K562 (cell line): ENCODE measurements around the gene MLH1. TPM values are rescaled to one million over a fixed set of nuclear protein-coding genes. Genes with fewer than 3 reads are reported as not detected.

Source experiments
- ADNP ChIP-seq: fragments of 200-800 bp; sonication (Bioruptor generic); IDR thresholded peaks from 2 replicates; pipeline ENCODE4 v1.6.1; 2016; ENCODE audit warnings: missing genetic modification characterization, missing compliant biosample characterization
- BACH1 ChIP-seq: fragments of 200-800 bp; sonication (Bioruptor generic); IDR thresholded peaks from 2 replicates; pipeline ENCODE4 v1.6.1; 2016; ENCODE audit warnings: missing genetic modification characterization, missing compliant biosample characterization
- COPS2 ChIP-seq: fragments of 450-650 bp; conservative IDR thresholded peaks from 2 replicates; pipeline ENCODE4 v1.6.1; 2016; ENCODE audit warnings: mild to moderate bottlenecking, moderate library complexity
- CTCFL ChIP-seq: IDR thresholded peaks from 2 replicates; pipeline ENCODE4 v1.6.1; 2011; ENCODE audit warnings: borderline replicate concordance, low read depth, mild to moderate bottlenecking, moderate library complexity, low read length; ENCODE audit not compliant: insufficient read depth, poor library complexity, severe bottlenecking
- HDAC1 ChIP-seq, 2 experiments: fragments of 450-650 bp; IDR thresholded peaks; 2 replicates each; pipeline ENCODE4 v1.6.1; 2016 to 2017; ENCODE audit warnings: inconsistent platforms in 1 of 2, mild to moderate bottlenecking in 1 of 2, moderate library complexity in 1 of 2
- HMGN3 ChIP-seq: IDR thresholded peaks from 2 replicates; pipeline ENCODE4 v1.6.1; 2011; ENCODE audit warnings: borderline replicate concordance, low read depth, mild to moderate bottlenecking, mixed read lengths, low read length; ENCODE audit not compliant: insufficient read length; ENCODE audit errors: extremely low read depth
- LEF1 ChIP-seq: fragments of 450-650 bp; IDR thresholded peaks from 2 replicates; pipeline ENCODE4 v1.6.1; 2016; ENCODE audit warnings: mild to moderate bottlenecking
- MEF2A ChIP-seq: IDR thresholded peaks from 2 replicates; pipeline ENCODE4 v1.6.1; 2011; ENCODE audit warnings: low read depth, mild to moderate bottlenecking, low read length, moderate library complexity; ENCODE audit not compliant: control insufficient read depth
- NFIX ChIP-seq: fragments of 250-450 bp; sonication (Bioruptor Pico); IDR thresholded peaks from 2 replicates; pipeline ENCODE4 v1.4.0; 2020; ENCODE audit warnings: low read depth, mild to moderate bottlenecking, moderate library complexity
- RHOXF2B ChIP-seq: fragments of 250-450 bp; sonication (Bioruptor Pico); conservative IDR thresholded peaks from 2 replicates; pipeline ENCODE4 v1.5.1; 2021
- TFAM ChIP-seq: fragments of 250-450 bp; sonication (Bioruptor Pico); conservative IDR thresholded peaks from 2 replicates; pipeline ENCODE4 v1.5.0; 2021; ENCODE audit warnings: mild to moderate bottlenecking, moderate library complexity
- ZNF140 ChIP-seq: fragments of 250-450 bp; sonication (Bioruptor Pico); IDR thresholded peaks from 2 replicates; pipeline ENCODE4 v1.8.0; 2021; ENCODE audit warnings: moderate library complexity, mild to moderate bottlenecking, inconsistent platforms
- ZNF143 ChIP-seq: sonication (generic); formaldehyde crosslinking; IDR thresholded peaks from 2 replicates; pipeline ENCODE4 v1.9.0; 2022; ENCODE audit warnings: mild to moderate bottlenecking, missing genetic modification reagents
- ZNF224 ChIP-seq: sonication (generic); formaldehyde crosslinking; IDR thresholded peaks from 2 replicates; pipeline ENCODE4 v1.8.0; 2022; ENCODE audit warnings: mild to moderate bottlenecking, missing genetic modification reagents
- ZNF311 ChIP-seq: fragments of 250-450 bp; sonication (Bioruptor Pico); IDR thresholded peaks from 2 replicates; pipeline ENCODE4 v1.4.0; 2020; ENCODE audit warnings: mild to moderate bottlenecking, moderate library complexity
- ZNF449 ChIP-seq: fragments of 250-450 bp; sonication (Bioruptor Pico); IDR thresholded peaks from 2 replicates; pipeline ENCODE4 v1.8.0; 2022; ENCODE audit warnings: moderate library complexity, mild to moderate bottlenecking, inconsistent platforms
- polyA plus RNA-seq, 8 experiments: library from polyadenylated mRNA; depleted of rRNA in 4 of 8; stranded (reverse) in 5 of 8; unstranded in 3 of 8; fragments of >200 nt; fragmentation: Nextera tagmentation in 2 of 8; fragmentation: Illumina TruSeq in 1 of 8; extraction: Ambion mirVana in 2 of 8; extraction: Trizol in 1 of 8; gene quantifications; 2 replicates each; pipeline versions ENCODE4 v1.2.1 to v1.2.3, GENCODE V29; 2011 to 2014; ENCODE audit warnings: inconsistent platforms in 1 of 8, missing spikeins in 1 of 8
- total RNA-seq, 7 experiments: library from RNA; depleted of rRNA in 6 of 7; stranded (reverse); fragments of >200 nt in 6 of 7; fragmentation: Illumina TruSeq in 2 of 7; extraction: Trizol in 2 of 7; gene quantifications; 2 replicates each; pipeline versions ENCODE4 v1.2.1 to v1.2.3, GENCODE V29; 2011 to 2021; ENCODE audit warnings: low replicate concordance in 1 of 7
- TF ChIP-seq, protein P1 (sequence below): sonication (generic); formaldehyde crosslinking; IDR thresholded peaks from 2 replicates; pipeline ENCODE4 v1.8.0; 2023; ENCODE audit warnings: mild to moderate bottlenecking, missing genetic modification reagents
- TF ChIP-seq, protein P2 (sequence below), 2 experiments: fragments of 450-650 bp in 1 of 2; sonication (generic) in 1 of 2; formaldehyde crosslinking in 1 of 2; IDR thresholded peaks in 1 of 2; conservative IDR thresholded peaks in 1 of 2; 2 replicates each; pipeline versions ENCODE4 v1.6.1 to v1.8.1; 2016 to 2023; ENCODE audit warnings: mild to moderate bottlenecking in 2 of 2, moderate library complexity in 2 of 2, inconsistent platforms in 1 of 2, missing genetic modification reagents in 1 of 2

The MLH1 gene
- total and polyA plus RNA-seq, 9 of the 15 experiments (the other 6 are each of a cell fraction or from before 2014, with no cell fraction given) = 76.4 to 155 (median 117) TPM

GRCh38 chr3:36993326-36994283 lies at the start of gene MLH1 (continued):
- TF ChIP-seq HMGN3 = no peak
- no peak for TF ChIP-seq COPS2
- no peak for TF ChIP-seq ZNF140 (CRISPR knock-in tag)
- TF ChIP-seq LEF1 = peak; percentile 88
- no peak for TF ChIP-seq ZNF224 (CRISPR knock-in tag)
- TF ChIP-seq, protein P1, sequence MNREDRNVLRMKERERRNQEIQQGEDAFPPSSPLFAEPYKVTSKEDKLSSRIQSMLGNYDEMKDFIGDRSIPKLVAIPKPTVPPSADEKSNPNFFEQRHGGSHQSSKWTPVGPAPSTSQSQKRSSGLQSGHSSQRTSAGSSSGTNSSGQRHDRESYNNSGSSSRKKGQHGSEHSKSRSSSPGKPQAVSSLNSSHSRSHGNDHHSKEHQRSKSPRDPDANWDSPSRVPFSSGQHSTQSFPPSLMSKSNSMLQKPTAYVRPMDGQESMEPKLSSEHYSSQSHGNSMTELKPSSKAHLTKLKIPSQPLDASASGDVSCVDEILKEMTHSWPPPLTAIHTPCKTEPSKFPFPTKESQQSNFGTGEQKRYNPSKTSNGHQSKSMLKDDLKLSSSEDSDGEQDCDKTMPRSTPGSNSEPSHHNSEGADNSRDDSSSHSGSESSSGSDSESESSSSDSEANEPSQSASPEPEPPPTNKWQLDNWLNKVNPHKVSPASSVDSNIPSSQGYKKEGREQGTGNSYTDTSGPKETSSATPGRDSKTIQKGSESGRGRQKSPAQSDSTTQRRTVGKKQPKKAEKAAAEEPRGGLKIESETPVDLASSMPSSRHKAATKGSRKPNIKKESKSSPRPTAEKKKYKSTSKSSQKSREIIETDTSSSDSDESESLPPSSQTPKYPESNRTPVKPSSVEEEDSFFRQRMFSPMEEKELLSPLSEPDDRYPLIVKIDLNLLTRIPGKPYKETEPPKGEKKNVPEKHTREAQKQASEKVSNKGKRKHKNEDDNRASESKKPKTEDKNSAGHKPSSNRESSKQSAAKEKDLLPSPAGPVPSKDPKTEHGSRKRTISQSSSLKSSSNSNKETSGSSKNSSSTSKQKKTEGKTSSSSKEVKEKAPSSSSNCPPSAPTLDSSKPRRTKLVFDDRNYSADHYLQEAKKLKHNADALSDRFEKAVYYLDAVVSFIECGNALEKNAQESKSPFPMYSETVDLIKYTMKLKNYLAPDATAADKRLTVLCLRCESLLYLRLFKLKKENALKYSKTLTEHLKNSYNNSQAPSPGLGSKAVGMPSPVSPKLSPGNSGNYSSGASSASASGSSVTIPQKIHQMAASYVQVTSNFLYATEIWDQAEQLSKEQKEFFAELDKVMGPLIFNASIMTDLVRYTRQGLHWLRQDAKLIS (CRISPR knock-in tag) = no peak
- no peak for TF ChIP-seq MEF2A
- TF ChIP-seq RHOXF2B (CRISPR knock-in tag) = peak; percentile 88; the same call in 1 of the 2 replicates
- TF ChIP-seq, protein P2, sequence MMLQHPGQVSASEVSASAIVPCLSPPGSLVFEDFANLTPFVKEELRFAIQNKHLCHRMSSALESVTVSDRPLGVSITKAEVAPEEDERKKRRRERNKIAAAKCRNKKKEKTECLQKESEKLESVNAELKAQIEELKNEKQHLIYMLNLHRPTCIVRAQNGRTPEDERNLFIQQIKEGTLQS (IDR thresholded peaks at IDR 0.05) = peak; percentile 97
- TF ChIP-seq, protein P2 (CRISPR knock-in tag; conservative IDR thresholded peaks at IDR 0.05) = peak; percentile 87
- no peak for TF ChIP-seq TFAM (CRISPR knock-in tag)
- TF ChIP-seq HDAC1 (IDR thresholded peaks at IDR 0.05) = peak in 1 of 2 experiments; percentile 97; a peak in 2 of 4 replicates
- no peak for TF ChIP-seq ZNF449 (CRISPR knock-in tag)
- TF ChIP-seq ADNP = no peak
- no peak for TF ChIP-seq ZNF311 (CRISPR knock-in tag)
- TF ChIP-seq BACH1 (tag) = peak; percentile 84; the same call in 1 of the 2 replicates
- TF ChIP-seq ZNF143 (CRISPR knock-in tag) = no peak
- no peak for TF ChIP-seq NFIX (CRISPR knock-in tag)
- no peak for TF ChIP-seq CTCFL
